ENCODE results near the gene KCNQ1.

Gene KCNQ1

GRCh38 chr11:2670541-2671100, 225.8 kb downstream of the KCNQ1 start:
- no peak for DNase-seq (ENCODE audit: insufficient read length)
- TF ChIP-seq TAF1 (IDR thresholded peaks at IDR 0.05; ENCODE audit: borderline replicate concordance, low read depth, low read length) (no peak), POLR2A (IDR thresholded peaks at IDR 0.05; ENCODE audit: low read depth, low read length) (no peak), POLR2AphosphoS5 (IDR thresholded peaks at IDR 0.05; ENCODE audit: low read depth, low read length) (no peak)
- no peak for FAIRE-seq

DNA sequence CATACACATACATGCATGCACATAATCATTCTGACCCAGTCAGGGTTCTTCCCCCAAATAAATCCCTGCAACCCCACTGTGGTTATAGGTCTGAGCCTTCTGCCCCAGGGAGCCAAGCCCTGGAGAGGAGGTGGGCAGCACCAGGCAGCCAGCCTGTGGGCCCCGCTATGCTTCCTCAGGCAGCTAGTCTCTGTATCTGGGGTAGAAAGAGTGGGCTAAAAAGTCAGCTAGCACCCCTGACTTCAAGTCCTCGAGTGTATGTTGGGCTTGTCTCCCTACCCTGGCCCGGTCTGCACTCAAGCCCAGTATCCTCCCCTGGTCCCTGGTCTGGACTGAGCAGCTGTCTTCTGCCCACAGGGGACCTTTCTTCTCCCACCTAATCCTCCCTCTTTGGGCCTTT, 226.9 kb downstream of the KCNQ1 start:
- TF ChIP-seq TAF1 (IDR thresholded peaks at IDR 0.05; ENCODE audit: borderline replicate concordance, low read depth, low read length) (no peak), POLR2AphosphoS5 (IDR thresholded peaks at IDR 0.05; ENCODE audit: low read depth, low read length) (no peak), POLR2A (IDR thresholded peaks at IDR 0.05; ENCODE audit: low read depth, low read length) (no peak)
- no peak for FAIRE-seq

GRCh38 chr11:2672553-2673249, 227.9 kb downstream of the KCNQ1 start:
- TF ChIP-seq TAF1 (IDR thresholded peaks at IDR 0.05; ENCODE audit: borderline replicate concordance, low read depth, low read length) (no peak), POLR2AphosphoS5 (IDR thresholded peaks at IDR 0.05; ENCODE audit: low read depth, low read length) (no peak), POLR2A (IDR thresholded peaks at IDR 0.05; ENCODE audit: low read depth, low read length) (no peak)
- DNase-seq (ENCODE audit: insufficient read length): no peak
- FAIRE-seq: no peak

More for the DNA sequence above, 226.9 kb downstream of the KCNQ1 start:
- no peak for DNase-seq (ENCODE audit: insufficient read length)

GRCh38 chr11:2673250-2673610, 228.4 kb downstream of the KCNQ1 start:
- TF ChIP-seq POLR2AphosphoS5 (IDR thresholded peaks at IDR 0.05; ENCODE audit: low read depth, low read length) (no peak), POLR2A (IDR thresholded peaks at IDR 0.05; ENCODE audit: low read depth, low read length) (no peak), TAF1 (IDR thresholded peaks at IDR 0.05; ENCODE audit: borderline replicate concordance, low read depth, low read length) (no peak)
- DNase-seq (ENCODE audit: insufficient read length): no peak
- FAIRE-seq: no peak

GRCh38 chr11:2673871-2674471, 229.2 kb downstream of the KCNQ1 start:
- TF ChIP-seq POLR2AphosphoS5 (IDR thresholded peaks at IDR 0.05; ENCODE audit: low read depth, low read length) (no peak), TAF1 (IDR thresholded peaks at IDR 0.05; ENCODE audit: borderline replicate concordance, low read depth, low read length) (no peak), POLR2A (IDR thresholded peaks at IDR 0.05; ENCODE audit: low read depth, low read length) (no peak)
- DNase-seq (ENCODE audit: insufficient read length) (no peak), FAIRE-seq (no peak)

DNA sequence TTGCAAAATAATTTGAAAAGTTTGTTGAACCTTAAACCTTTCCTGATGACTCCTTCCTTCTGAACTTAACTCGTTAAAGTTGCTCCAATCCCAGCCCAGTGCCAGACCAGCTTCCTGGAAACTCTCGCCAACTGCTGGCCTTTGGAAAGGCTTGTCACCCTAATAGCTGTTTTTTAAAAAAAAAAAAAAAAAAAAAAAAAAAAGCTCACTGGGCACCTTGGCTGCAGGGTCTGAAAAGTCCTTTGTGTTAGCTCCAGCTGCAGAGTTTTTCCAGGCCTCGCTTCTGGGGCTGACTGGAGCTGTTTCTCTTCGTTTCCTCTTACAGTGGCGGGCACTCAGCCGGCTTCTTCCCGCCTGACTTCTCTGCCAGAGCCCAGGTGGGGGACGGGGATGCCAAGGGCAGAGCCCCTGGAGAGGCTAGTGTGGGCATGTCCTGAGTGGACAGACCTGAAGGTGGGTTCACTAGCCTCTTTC, 229.9 kb downstream of the KCNQ1 start:
- TF ChIP-seq POLR2A (IDR thresholded peaks at IDR 0.05; ENCODE audit: low read depth, low read length) (no peak), POLR2AphosphoS5 (IDR thresholded peaks at IDR 0.05; ENCODE audit: low read depth, low read length) (no peak), TAF1 (IDR thresholded peaks at IDR 0.05; ENCODE audit: borderline replicate concordance, low read depth, low read length) (no peak)
- DNase-seq (ENCODE audit: insufficient read length) (no peak), FAIRE-seq (no peak)

DNA sequence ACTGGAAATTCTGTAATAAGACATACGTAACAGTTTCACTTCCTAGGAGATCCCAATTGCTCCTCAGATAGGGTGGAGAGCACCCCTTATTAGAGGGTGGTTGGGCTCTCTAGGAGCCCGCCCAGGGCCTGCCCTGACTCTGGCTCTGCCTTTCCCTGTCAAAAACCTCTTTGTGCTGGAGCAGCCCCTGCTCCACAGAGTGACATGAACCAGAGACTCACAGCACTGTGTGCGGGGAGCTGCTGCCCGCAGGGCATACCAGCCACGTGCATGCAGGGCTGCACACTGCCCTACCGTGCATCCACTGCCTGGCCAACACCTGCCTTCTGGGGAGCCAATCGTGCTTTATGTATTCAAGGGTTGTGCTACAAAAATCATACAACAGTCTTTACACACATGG, 230.7 kb downstream of the KCNQ1 start:
- no peak for TF ChIP-seq TAF1 (IDR thresholded peaks at IDR 0.05; ENCODE audit: borderline replicate concordance, low read depth, low read length)
- no peak for TF ChIP-seq POLR2A (IDR thresholded peaks at IDR 0.05; ENCODE audit: low read depth, low read length)
- no peak for TF ChIP-seq POLR2AphosphoS5 (IDR thresholded peaks at IDR 0.05; ENCODE audit: low read depth, low read length)
- FAIRE-seq (no peak), DNase-seq (ENCODE audit: insufficient read length) (no peak)

- DNase-seq (ENCODE audit: insufficient read length): no peak
- TF ChIP-seq POLR2AphosphoS5 (IDR thresholded peaks at IDR 0.05; ENCODE audit: low read depth, low read length) (no peak), TAF1 (IDR thresholded peaks at IDR 0.05; ENCODE audit: borderline replicate concordance, low read depth, low read length) (no peak), POLR2A (IDR thresholded peaks at IDR 0.05; ENCODE audit: low read depth, low read length) (no peak)
- FAIRE-seq: peak; percentile 21
Measured at GRCh38 chr11:2677127-2677526, 232.3 kb downstream of the KCNQ1 start.

- no peak for DNase-seq (ENCODE audit: insufficient read length)
- TF ChIP-seq POLR2A (IDR thresholded peaks at IDR 0.05; ENCODE audit: low read depth, low read length) (no peak), POLR2AphosphoS5 (IDR thresholded peaks at IDR 0.05; ENCODE audit: low read depth, low read length) (no peak), TAF1 (IDR thresholded peaks at IDR 0.05; ENCODE audit: borderline replicate concordance, low read depth, low read length) (no peak)
- FAIRE-seq: no peak
Measured at GRCh38 chr11:2678396-2678795, 233.6 kb downstream of the KCNQ1 start.

- FAIRE-seq: peak; percentile 58
- no peak for DNase-seq (ENCODE audit: insufficient read length)
- no peak for TF ChIP-seq POLR2AphosphoS5 (IDR thresholded peaks at IDR 0.05; ENCODE audit: low read depth, low read length)
- TF ChIP-seq TAF1 (IDR thresholded peaks at IDR 0.05; ENCODE audit: borderline replicate concordance, low read depth, low read length): no peak
- TF ChIP-seq POLR2A (IDR thresholded peaks at IDR 0.05; ENCODE audit: low read depth, low read length): no peak
Measured at GRCh38 chr11:2679011-2679676, 234.3 kb downstream of the KCNQ1 start.

- DNase-seq (ENCODE audit: insufficient read length) (no peak), FAIRE-seq (peak; percentile 36)
- TF ChIP-seq POLR2AphosphoS5 (IDR thresholded peaks at IDR 0.05; ENCODE audit: low read depth, low read length) (no peak), POLR2A (IDR thresholded peaks at IDR 0.05; ENCODE audit: low read depth, low read length) (0 out of 2 replicates have a peak, but pooled peaks have one; percentile 22)
Measured at GRCh38 chr11:2681408-2682145, 236.8 kb downstream of the KCNQ1 start.

Measured in GM12892 (cell line).